Measurements from ENCODE around the gene SUGP2.
"Not testable (repeated sequence)": the region's sequence is repeated elsewhere in the genome, so short reads cannot be mapped to it uniquely, and the experiment has no call there.

SUGP2 gene

DNA sequence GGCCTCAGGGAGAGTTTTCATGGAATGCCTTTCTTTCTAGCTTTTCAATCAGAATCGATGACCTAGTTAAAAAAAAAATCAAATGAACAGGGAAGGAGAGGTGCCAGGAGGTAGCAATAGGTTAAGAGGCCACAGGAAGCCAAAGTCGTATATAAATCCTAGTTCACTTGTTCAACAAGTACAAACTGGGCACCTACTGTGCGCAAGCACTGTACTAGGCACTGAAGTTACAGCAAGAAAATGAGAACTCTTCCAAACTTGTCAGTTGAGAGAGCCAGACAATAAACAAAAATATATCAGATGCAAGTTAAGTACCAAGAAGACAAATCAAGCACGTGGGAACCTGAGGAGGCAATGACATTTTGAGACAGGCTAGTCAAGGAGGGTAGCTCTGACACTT lies 6.1 kb downstream of the SUGP2 start:
- Histone ChIP-seq H3K4me1 (ENCODE audit: control insufficient read depth in 1 of 2, insufficient read depth in 2 of 2, low read length in 2 of 2) (no peaks in the 10 kb centered on the region), H3K36me3 (ENCODE audit: control insufficient read depth in 1 of 2, insufficient read depth in 2 of 2, low read length in 2 of 2) (peaks cover 50 to 75% of the 10 kb centered on the region in 2 experiments), H2BK5ac (ENCODE audit: low read depth, low read length, poor library complexity) (no peak overlapping the region), H3K23ac (ENCODE audit: low read length) (no peak overlapping the region), H3K27ac (ENCODE audit: low read depth, low read length) (no peak overlapping the region), H3K9ac (ENCODE audit: low read length) (no peak overlapping the region), H4K12ac (ENCODE audit: low read depth, low read length) (no peak overlapping the region), H2BK12ac (ENCODE audit: low read length) (no peak overlapping the region), H2BK120ac (ENCODE audit: insufficient read depth, low read length, poor library complexity) (no peak overlapping the region), H3K4me2 (ENCODE audit: low read length) (no peak overlapping the region), H3K14ac (ENCODE audit: low read length) (no peak overlapping the region), H4K91ac (ENCODE audit: low read depth, low read length) (no peak overlapping the region), H3K27me3 (ENCODE audit: insufficient read depth, low read length) (no peaks in the 10 kb centered on the region), H3K4me3 (ENCODE audit: low read depth, low read length) (no peak overlapping the region), H3K79me2 (ENCODE audit: control insufficient read depth, insufficient read depth, low read length, poor library complexity) (no peaks in the 10 kb centered on the region), H3K4ac (ENCODE audit: low read depth, low read length) (no peak overlapping the region), H3K79me1 (ENCODE audit: low read length) (no peaks in the 10 kb centered on the region), H3K9me3 (ENCODE audit: insufficient read depth, low read depth, low read length) (no peaks in the 10 kb centered on the region), H2AK5ac (ENCODE audit: low read length) (no peak overlapping the region), H3K18ac (ENCODE audit: low read length) (no peak overlapping the region), H4K8ac (ENCODE audit: low read depth, low read length) (no peak overlapping the region), H2AFZ (ENCODE audit: insufficient read depth, low read length, poor library complexity) (no peak overlapping the region)
- WGBS (ENCODE audit: extremely low coverage, insufficient coverage, insufficient read length) = no CpG with 5 or more reads among the region's 4 CpGs
- no peak for DNase-seq

DNA sequence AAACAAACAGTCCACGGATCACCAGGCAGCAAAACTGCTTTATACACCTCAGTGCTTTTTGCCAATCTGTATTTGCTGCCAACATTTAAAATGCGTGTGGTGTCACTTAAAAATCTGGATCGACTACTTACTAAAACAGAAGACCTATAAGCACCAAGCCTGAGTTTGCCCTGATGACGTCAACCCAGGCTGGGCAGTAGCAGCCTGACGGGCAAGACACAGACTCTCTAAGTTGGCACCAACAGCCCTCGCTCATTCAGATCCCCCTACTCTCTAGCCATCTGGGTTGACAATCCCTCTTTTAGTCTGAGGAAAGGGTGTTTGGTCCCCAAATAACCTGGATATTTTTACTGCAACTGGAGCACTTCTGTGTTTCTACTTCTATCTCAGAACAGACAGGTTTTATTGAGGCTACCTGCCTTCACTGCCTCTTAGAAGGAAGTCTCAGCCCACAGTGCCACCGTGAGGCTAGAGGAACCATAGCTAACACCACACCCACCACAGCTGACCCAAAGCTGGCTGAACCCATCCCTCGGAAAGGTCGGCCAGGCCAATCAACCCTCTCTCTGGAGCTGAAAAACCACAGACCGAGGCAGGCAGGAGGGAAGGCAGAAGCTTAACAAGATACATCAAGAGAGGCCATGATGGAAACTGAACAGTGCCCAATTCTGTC lies 6.9 kb downstream of the SUGP2 start:
- no peak overlapping the region for H2AK5ac ChIP-seq (ENCODE audit: low read length)
- no CpG with 5 or more reads among the region's 10 CpGs for WGBS (ENCODE audit: extremely low coverage, insufficient coverage, insufficient read length)

GRCh38 chr19:19025861-19026260 lies 7.5 kb downstream of the SUGP2 start:
- H3K4me1 ChIP-seq (ENCODE audit: control insufficient read depth in 1 of 2, insufficient read depth in 2 of 2, low read length in 2 of 2) = no peaks in the 10 kb centered on the region
- no peaks in the 10 kb centered on the region for H3K27me3 ChIP-seq (ENCODE audit: insufficient read depth, low read length)
- H2BK5ac ChIP-seq (ENCODE audit: low read depth, low read length, poor library complexity) = no peak overlapping the region
- H2BK120ac ChIP-seq (ENCODE audit: insufficient read depth, low read length, poor library complexity) = no peak overlapping the region
- no peak overlapping the region for H2BK12ac ChIP-seq (ENCODE audit: low read length)
- H4K8ac ChIP-seq (ENCODE audit: low read depth, low read length) = no peak overlapping the region
- no peak overlapping the region for H2AFZ ChIP-seq (ENCODE audit: insufficient read depth, low read length, poor library complexity)
- no peak overlapping the region for H3K27ac ChIP-seq (ENCODE audit: low read depth, low read length)
- no CpG with 5 or more reads among the region's 11 CpGs for whole genome bisulfite sequencing (ENCODE audit: extremely low coverage, insufficient coverage, insufficient read length)
- no peak overlapping the region for H2AK5ac ChIP-seq (ENCODE audit: low read length)
- DNase-seq = no peak
- H3K4me3 ChIP-seq (ENCODE audit: low read depth, low read length) = no peak overlapping the region
- H3K4me2 ChIP-seq (ENCODE audit: low read length) = no peak overlapping the region
- H4K12ac ChIP-seq (ENCODE audit: low read depth, low read length) = no peak overlapping the region
- no peaks in the 10 kb centered on the region for H3K79me2 ChIP-seq (ENCODE audit: control insufficient read depth, insufficient read depth, low read length, poor library complexity)
- no peak overlapping the region for H3K18ac ChIP-seq (ENCODE audit: low read length)
- H3K14ac ChIP-seq (ENCODE audit: low read length) = no peak overlapping the region
- no peaks in the 10 kb centered on the region for H3K9me3 ChIP-seq (ENCODE audit: insufficient read depth, low read depth, low read length)
- peaks cover 50 to 73% of the 10 kb centered on the region in 2 experiments for H3K36me3 ChIP-seq (ENCODE audit: control insufficient read depth in 1 of 2, insufficient read depth in 2 of 2, low read length in 2 of 2)
- no peak overlapping the region for H3K9ac ChIP-seq (ENCODE audit: low read length)
- H3K23ac ChIP-seq (ENCODE audit: low read length) = no peak overlapping the region
- H3K4ac ChIP-seq (ENCODE audit: low read depth, low read length) = no peak overlapping the region
- no peak overlapping the region for H4K91ac ChIP-seq (ENCODE audit: low read depth, low read length)
- no peaks in the 10 kb centered on the region for H3K79me1 ChIP-seq (ENCODE audit: low read length)

More for the DNA sequence above, 6.9 kb downstream of the SUGP2 start:
- no peak overlapping the region for H3K23ac ChIP-seq (ENCODE audit: low read length)
- no peak overlapping the region for H3K27ac ChIP-seq (ENCODE audit: low read depth, low read length)
- H3K14ac ChIP-seq (ENCODE audit: low read length) = no peak overlapping the region
- no peak overlapping the region for H3K4me2 ChIP-seq (ENCODE audit: low read length)
- no peak overlapping the region for H3K4ac ChIP-seq (ENCODE audit: low read depth, low read length)
- no peaks in the 10 kb centered on the region for H3K79me1 ChIP-seq (ENCODE audit: low read length)
- H3K36me3 ChIP-seq (ENCODE audit: control insufficient read depth in 1 of 2, insufficient read depth in 2 of 2, low read length in 2 of 2) = peaks cover 50 to 75% of the 10 kb centered on the region in 2 experiments
- no peaks in the 10 kb centered on the region for H3K79me2 ChIP-seq (ENCODE audit: control insufficient read depth, insufficient read depth, low read length, poor library complexity)
- no peaks in the 10 kb centered on the region for H3K4me1 ChIP-seq (ENCODE audit: control insufficient read depth in 1 of 2, insufficient read depth in 2 of 2, low read length in 2 of 2)
- no peak for DNase-seq
- H3K27me3 ChIP-seq (ENCODE audit: insufficient read depth, low read length) = no peaks in the 10 kb centered on the region
- no peaks in the 10 kb centered on the region for H3K9me3 ChIP-seq (ENCODE audit: insufficient read depth, low read depth, low read length)
- no peak overlapping the region for H3K9ac ChIP-seq (ENCODE audit: low read length)
- H2BK5ac ChIP-seq (ENCODE audit: low read depth, low read length, poor library complexity) = no peak overlapping the region
- H4K12ac ChIP-seq (ENCODE audit: low read depth, low read length) = no peak overlapping the region
- no peak overlapping the region for H2BK120ac ChIP-seq (ENCODE audit: insufficient read depth, low read length, poor library complexity)
- H2BK12ac ChIP-seq (ENCODE audit: low read length) = no peak overlapping the region
- no peak overlapping the region for H3K4me3 ChIP-seq (ENCODE audit: low read depth, low read length)
- no peak overlapping the region for H3K18ac ChIP-seq (ENCODE audit: low read length)
- H4K8ac ChIP-seq (ENCODE audit: low read depth, low read length) = no peak overlapping the region
- H4K91ac ChIP-seq (ENCODE audit: low read depth, low read length) = no peak overlapping the region
- H2AFZ ChIP-seq (ENCODE audit: insufficient read depth, low read length, poor library complexity) = no peak overlapping the region

- H3K79me2 ChIP-seq (ENCODE audit: control insufficient read depth, insufficient read depth, low read length, poor library complexity); H2AK5ac ChIP-seq (ENCODE audit: low read length); H3K23ac ChIP-seq (ENCODE audit: low read length); H3K79me1 ChIP-seq (ENCODE audit: low read length); H3K4me2 ChIP-seq (ENCODE audit: low read length); DNase-seq; H3K4ac ChIP-seq (ENCODE audit: low read depth, low read length); H3K9ac ChIP-seq (ENCODE audit: low read length); H3K27ac ChIP-seq (ENCODE audit: low read depth, low read length); H2AFZ ChIP-seq (ENCODE audit: insufficient read depth, low read length, poor library complexity); H3K18ac ChIP-seq (ENCODE audit: low read length); H4K8ac ChIP-seq (ENCODE audit: low read depth, low read length); H3K27me3 ChIP-seq (ENCODE audit: insufficient read depth, low read length); H3K14ac ChIP-seq (ENCODE audit: low read length); H3K4me3 ChIP-seq (ENCODE audit: low read depth, low read length); H3K4me1 ChIP-seq (ENCODE audit: control insufficient read depth in 1 of 2, insufficient read depth in 2 of 2, low read length in 2 of 2); H4K12ac ChIP-seq (ENCODE audit: low read depth, low read length); H4K91ac ChIP-seq (ENCODE audit: low read depth, low read length); H2BK5ac ChIP-seq (ENCODE audit: low read depth, low read length, poor library complexity); H2BK12ac ChIP-seq (ENCODE audit: low read length); H3K9me3 ChIP-seq (ENCODE audit: insufficient read depth, low read depth, low read length); H2BK120ac ChIP-seq (ENCODE audit: insufficient read depth, low read length, poor library complexity): not testable (repeated sequence)
- H3K36me3 ChIP-seq (ENCODE audit: control insufficient read depth in 1 of 2, insufficient read depth in 2 of 2, low read length in 2 of 2) = peaks cover 40 to 62% of the 10 kb centered on the region in 2 experiments
- no CpG with 5 or more reads among the region's 1 CpG for WGBS (ENCODE audit: extremely low coverage, insufficient coverage, insufficient read length)
Measured at GRCh38 chr19:19023376-19023775, 9.9 kb downstream of the SUGP2 start.

All from trophoblast cell (in vitro differentiated cells and primary cell).